Myocyte (in vitro differentiated cells): ENCODE results near the gene SPECC1. TPM values are rescaled to one million over a fixed set of nuclear protein-coding genes. Genes with fewer than 3 reads are reported as not detected.
"Not testable (repeated sequence)": the region's sequence is repeated elsewhere in the genome, so short reads cannot be mapped to it uniquely, and the experiment has no call there.

Experiments used
- DNase-seq: peaks from one replicate; pipeline ENCODE4 v3.0.0-alpha.2; 2012; ENCODE audit warnings: low read depth
- total RNA-seq: library from RNA; depleted of rRNA; stranded (reverse); fragments of >200 nt; gene quantifications from 2 replicates; pipeline ENCODE4 v1.2.3, GENCODE V29; 2014

Gene SPECC1
- total RNA-seq, 1 donor from 2014 or later, result 47.0 TPM

DNA sequence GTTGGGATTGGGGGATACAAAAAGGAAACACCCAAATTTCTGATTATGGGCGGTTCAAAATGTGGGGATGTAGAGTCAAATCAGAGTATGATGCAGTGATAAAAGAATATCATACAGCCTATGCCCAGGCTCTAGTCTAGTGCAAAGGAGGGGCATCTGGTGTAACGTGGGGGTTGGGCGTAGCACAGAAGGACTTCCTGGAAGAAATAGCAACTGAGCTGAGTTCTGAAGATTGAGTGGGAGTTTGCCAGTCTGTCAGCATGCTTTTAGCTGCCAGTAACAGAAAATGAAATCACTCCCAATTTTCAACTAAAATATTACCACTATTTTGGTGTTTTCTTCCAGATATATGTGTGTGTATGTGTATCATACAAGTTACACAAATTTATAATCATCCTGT is 196.9 kb downstream of the SPECC1 start:
- DNase-seq, result peak; percentile 47

DNA sequence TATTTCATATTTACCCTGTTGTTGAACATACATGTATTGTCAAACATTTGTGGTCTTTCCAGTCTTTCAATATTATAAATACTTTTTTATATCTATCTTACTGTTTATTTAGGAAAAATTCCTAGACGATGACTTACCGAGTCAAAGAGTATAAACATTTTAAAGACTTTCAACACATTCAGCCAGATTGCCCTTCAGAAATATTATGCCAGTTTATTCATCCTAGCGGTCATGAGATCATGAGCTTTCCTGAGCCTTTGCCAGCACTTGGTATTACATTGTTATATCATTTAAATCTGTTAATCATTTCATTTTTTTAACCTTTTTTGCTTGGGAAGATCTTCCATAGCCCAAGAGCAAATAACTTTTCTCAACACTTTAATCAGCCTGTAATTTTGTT is 197.4 kb downstream of the SPECC1 start:
- peak; percentile 47 for DNase-seq

DNA sequence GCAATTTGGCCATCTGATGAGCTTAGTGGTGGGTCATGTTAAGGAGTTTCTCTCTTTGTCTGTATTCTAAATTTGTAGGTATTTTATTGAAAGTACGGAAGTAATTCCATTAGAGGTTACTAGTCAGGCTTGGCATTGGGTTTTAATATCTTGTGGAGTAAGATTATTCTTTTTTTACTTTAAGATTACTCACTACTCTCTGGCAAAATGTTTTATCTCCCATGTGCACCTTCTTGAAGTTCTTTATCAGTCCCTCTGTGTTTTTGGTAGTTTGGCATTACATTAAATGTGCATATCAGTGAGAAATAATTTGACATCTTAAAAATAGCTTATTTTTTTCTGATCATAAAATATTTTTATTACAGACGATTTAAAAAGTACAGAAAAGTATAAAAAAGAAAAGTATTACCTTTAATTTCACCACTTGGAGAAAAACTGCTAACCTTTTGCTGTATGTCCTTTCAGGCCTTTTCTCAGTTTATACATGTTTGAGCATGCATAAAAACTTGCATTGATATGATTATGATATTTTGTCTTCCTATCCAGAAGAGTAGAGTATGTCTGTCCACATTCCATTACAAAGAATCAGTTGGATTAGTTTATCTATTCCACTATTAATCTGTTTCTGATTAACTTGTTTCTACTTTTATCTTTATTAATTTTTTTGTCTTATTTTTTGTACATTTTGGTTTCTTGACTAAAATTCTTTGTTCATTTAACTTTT is 198.3 kb downstream of the SPECC1 start:
- no peak for DNase-seq

DNA sequence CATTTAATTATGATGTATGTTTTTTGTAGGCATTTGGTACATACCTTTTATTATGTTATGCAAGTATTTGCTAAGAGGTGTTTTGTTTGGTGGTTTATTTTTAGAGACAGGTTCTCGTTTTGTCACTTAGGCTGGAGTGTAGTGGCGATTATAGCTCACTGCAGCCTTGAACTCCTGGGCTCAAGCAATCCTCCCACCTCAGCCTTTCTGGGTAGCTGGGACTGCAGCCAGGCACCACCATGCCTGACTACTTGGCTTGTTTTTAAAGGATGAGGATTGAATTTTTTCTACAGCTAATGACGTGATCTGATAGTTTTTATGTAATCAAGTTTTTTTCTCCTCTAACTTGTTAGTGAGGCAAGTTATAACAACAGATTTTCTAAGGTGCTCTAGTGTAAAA is 199.6 kb downstream of the SPECC1 start:
- no peak for DNase-seq

DNA sequence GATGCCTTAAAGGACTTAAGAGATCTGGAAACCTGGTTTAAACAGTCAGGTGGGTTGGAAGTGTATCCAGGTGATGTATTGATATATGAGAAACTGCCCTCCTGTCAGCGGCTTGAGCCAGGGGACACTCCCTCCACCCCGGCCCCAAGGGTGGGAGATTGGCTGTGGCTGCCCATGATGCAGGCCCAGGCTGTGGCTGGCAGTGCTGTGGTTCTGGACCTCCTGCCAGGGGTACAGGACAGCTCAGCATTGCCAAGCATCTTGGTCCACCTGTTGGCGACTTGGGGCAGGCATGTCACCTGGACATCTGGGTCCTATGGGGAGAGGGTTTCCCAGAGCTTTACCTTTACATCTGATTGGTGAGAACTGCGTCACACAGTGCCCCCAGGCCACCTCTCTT is 201.0 kb downstream of the SPECC1 start:
- DNase-seq, result no peak

DNA sequence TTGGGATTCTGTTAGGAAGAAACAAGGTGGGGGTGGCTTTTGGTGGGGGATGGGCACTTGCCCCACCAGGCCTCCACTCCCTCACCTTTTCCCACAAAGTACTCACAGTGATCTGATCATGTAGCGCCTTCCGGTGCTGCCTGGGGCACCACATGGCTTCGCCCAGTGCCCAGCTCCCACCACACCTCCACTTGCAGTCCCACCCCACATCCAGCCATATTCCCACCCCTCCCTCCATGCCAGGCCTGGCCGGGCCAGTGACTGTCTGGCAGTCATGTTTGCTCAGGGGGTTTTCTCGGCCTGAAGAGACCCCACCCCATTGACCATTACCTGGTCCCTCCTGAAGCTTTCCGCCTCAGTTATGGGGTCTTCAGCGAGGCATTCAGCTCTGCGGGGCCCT is 201.5 kb downstream of the SPECC1 start:
- no peak for DNase-seq

DNA sequence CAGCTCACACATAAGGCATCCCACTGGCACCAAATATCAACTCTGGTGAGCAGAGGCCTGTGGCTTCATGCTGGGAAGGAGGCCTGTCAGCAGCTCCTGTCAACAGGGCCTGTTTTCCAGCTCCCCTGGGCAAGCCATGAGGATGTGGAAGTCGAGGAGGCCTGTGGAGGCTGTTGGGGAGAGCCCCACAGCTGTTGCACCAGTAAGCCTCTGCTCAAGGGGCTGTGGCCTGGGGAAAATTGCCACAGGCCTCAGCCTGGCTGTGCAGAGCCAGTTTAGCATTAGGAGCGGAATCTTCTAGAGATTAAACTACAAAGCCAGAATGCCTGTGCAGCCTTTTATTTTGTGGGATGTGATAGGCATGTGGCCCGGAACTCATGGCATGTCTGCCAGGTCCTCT is 202.1 kb downstream of the SPECC1 start:
- DNase-seq, result peak; percentile 14

DNA sequence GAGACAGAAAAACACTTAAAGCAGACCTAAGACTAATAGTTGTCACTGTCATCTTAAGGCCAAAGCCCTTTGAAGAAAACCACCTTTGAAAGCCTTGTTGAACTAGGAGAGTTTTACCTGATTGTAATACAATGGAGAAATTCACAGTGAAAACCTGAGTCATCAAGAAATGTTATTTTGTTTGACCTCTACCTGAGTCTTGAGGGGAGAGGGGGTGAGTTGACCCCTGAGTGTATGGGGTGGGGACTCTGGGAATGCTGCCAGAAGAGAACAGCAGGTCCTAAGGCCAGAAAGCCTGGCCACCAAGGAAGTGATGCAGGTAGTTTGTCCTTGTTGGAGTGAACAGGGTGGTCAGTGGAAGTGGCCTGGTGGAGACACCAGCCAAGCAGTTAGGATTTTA is 204.3 kb downstream of the SPECC1 start:
- DNase-seq, result no peak

DNA sequence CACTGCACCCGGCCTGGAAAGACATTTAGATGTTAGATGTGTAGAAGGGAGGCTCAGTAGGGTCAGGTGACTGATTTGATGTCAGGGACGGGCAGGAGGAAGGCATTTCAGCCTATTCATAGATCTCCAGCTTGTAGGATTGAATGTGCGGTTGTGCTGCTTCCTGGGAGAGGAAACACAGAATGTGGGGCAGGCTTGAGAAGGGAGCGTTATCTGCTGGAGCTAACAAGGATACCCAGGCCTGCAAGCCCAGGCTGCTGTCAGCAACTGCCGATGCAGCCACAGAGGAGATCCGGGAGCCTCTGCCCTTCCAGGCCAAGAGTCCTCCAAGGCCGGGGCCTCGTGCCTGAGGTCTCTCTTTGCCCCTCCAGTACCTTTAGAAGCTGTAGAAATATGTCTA is 205.6 kb downstream of the SPECC1 start:
- DNase-seq, result no peak

DNA sequence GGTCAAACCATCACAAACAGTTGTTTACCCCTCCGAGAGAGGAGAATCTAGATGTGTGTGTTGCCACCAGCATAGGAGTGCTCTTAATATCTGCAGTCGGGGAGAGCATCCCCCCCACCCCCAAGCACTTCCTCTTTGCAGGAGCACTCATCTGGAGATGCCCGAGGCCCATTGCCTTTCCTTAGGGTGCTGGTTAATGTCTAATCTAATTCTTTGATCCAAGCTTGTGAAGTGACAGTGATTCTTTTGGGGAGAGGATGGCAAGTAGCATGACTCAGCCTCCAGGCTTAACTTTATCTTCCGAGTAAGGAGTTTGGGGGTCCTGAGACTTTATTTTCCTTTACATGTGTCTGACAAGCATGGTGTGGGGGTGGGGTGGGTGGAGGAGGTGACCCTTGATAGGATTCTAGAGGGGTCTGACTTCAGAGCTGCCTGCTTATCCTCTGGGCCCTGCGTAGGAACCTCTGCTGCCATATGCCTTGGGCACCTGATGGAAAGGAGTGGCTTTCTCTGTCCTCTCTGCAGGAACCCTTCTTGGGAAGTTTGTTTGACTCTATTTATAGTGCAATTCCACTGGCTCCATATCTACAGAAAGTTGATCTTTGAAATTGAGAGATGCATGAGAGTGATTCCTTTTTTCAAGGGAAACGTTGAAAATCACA is 207.1 kb downstream of the SPECC1 start:
- no peak for DNase-seq

DNA sequence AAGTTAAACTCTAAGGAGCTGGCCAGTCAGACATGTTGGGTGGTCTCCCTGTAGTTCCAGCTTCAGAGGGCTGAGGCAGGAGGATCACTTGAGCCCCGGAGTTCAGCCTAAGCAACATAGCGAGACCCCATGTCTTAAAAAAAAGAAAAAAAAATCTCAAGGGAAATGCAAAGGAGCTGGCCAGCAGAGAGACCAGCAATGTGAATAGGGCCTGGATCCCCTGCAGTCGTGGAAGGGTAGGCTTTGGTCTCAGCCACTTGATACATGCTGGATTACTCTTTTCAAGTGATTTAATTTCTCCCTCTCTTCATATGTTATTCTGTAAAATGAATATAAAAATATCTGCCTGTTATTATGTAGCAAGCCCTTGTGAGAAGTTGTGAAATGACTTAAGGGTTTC is 207.7 kb downstream of the SPECC1 start:
- no peak for DNase-seq

DNA sequence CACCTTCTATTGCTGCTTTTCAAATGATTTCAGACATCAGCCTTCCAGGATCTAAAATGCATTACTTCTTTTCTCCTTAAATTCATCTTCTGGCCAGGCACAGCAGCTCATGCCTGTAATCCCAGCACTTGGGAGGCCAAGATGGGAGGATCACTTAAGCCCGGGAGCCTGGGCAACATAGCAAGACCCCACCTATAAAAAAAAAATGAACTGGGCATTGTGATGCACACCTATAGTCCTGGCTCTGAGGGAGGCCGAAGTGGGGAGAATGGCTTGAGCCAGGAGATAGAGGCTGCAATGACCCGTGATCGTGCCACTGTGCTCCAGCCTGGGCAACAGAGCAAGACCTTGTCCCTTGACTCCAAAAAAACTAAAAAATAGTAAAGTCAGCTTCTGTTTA is 208.5 kb downstream of the SPECC1 start:
- DNase-seq, result no peak

DNA sequence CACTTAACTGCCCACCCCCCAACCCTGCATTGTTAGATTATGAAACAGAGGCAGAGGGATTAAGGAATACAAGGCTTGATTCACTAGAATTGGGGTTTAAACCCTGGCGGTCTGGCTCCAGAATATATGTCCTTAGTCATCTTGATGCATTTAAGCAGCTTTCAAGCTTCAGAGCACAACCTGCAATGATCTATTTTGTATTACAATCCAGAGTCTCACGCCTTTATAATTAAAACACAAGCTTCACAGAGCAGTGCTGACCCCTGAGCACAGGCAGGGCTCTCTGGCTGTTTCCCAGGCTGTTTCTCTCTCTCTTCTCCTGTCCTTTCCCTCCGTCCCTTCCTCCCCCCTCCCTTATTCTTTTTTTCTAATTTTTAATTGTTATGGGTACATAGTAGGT is 209.1 kb downstream of the SPECC1 start:
- no peak for DNase-seq

DNA sequence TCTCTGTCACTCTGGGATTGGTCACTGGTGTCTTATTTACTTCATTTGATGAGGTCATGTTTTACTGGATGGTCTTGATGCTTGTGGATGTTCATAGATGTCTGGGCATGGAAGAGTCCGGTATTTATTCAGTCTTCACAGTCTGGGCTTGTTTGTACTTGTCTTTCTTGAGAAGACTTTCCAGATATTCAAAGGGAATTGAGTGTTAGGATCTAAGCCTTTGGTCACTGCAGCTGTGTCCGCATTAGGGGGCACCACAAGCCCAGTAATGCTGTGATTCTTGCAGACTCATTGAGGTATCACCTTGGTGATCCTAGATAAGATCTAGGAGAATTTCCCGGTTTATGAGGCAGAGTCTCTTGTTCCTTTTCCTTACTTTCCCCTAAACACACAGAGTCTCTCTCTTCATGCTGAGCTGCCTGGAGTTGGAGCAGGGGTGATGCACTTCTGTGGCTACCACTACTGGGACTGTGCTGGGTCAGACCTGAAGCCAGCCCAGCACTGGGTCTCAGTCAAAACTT is 214.7 kb downstream of the SPECC1 start:
- DNase-seq, result peak; percentile 14

DNA sequence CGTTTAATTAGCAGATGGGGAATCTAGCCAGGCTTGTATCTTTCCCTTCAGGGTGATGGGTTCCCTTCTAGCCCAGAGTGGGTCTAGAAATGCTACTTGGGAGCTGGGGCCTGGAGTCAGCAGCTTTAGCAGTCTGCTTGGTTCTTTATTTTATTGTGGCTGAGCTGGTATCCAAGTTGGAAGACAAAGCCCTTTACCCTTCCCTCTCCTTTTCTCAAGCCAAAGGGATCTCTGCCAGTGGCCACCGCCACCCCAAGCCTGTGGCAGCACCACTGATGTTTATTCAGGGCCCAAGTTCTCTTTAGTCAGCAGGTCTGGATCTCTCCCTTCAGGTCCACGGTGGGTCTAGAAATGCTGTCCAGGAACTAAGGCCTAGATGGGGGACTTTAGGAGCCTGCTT is 215.2 kb downstream of the SPECC1 start:
- no peak for DNase-seq

DNA sequence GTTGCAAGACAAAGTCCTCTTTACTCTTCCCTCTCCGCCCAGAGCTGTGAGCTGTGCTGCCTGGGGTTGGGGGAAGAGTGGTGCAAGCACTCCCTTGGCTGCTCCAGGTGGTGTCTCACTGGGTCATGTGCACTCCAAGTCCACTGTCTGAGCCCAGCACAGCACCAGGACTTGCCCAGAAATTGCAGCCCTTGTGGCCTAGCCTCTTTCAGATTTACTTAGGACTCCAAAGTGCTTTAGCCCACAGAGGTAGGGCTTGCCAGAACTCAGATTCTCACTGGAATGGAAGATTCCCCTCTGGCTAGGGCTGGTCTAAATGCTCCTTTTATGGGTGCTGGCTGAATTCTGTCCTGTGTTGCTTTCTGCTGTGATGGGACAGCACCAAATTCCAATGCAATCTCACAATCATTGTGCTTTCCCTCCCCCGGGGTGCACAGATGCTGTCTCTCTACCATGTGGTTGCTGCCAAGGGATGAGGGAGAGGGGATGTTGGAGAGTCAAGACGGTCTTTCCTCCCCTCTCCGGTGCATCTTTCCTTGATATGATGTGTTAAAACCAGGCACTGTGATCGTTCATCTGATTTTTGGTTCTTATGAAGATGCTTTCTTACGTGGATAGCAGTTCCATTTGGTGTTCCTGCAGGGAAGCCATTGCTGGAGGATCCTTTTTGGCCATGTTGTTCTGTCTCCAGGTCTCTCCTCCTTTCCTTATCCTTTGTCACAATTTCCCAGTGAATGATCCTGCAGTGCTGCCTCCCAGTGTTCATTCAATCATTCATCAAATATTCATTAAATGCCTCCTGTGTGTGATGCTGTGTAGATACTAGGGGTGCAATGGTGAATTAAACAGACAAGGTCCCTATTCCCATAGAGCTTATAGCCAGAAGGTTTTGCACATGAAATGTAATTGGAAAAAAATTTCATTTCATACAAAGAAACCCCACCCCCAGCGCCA is 216.3 kb downstream of the SPECC1 start:
- peak; percentile 19 for DNase-seq

DNA sequence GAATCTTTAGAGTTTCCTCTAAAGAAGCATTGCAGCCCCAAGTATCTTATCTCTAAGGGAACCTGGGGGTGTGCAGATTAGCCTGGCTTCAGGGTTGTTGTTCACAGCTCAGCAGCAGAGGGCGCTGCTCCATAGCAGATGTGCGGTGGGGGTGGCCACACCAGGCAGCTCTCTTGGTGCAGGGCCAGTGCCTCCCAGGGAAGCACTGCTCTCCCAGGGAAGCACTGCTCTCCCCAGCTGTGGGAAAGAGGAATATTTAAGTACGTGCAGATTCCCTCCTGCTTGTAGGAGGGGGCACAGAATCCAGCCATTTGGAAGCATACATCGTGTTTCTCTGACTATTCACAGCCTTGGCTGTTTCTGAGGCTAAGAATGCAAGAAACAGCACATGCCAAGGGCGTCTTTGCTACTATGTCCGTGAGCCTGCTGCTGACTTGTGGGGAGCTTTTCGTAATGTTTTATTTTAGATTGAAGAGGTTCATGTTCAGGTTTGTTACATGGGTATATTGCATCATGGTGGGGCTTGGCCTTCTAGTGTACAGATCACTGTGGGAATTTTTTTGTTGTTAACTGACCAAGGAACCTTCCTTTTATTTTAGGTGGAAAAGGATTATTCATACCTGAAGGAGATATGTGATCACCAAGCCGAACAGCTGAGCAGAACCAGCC is 217.8 kb downstream of the SPECC1 start:
- peak; percentile 87 for DNase-seq

DNA sequence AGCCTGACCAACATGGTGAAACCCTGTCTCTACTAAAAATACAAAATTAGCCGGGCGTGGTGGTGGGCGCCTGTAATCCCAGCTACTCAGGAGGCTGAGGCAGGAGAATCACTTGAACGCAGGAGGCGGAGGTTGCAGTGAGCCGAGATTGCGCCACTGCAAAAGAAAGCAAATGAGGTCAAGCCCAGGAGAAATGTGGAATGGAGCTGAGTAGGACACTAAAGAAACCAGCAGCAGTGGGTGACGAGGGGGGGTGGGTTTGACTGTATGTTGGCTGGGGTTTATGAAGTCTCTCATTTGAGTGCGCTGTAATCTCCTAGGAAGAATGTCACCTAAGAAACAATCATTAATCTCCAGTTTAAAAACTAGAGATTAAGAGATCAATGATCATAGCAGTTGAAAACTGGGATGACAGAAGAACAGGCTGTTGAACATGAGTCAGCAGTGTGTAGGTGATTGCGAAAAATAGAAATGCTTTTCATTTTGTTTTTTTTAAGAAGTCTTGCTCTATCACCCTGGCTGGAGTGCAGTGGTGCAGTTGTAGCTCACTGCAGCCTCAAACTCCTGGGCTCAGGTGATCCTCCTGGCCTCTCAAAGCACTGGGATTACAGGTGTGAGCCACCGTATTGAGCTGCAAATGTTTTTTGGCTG is 218.7 kb downstream of the SPECC1 start:
- not testable (repeated sequence) for DNase-seq

DNA sequence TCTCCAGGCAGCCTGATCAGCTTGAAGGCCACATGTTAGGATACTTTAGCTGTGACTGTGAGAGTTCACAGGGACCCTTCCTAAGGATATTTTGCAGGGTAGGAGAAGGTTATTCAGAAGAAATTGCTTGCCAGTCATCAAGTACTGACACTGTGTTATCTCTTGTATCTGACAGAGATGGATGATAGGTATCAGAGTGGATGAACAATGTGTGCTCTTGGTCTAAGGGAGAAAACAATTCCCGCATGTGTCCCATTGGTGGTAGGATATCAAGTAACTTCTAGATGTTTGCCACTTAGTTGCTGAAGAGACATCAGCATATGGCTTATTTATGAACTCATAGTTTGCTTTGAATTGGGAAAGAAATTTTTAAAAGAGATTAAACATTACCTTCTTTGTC is 219.3 kb downstream of the SPECC1 start:
- DNase-seq, result peak; percentile 21

DNA sequence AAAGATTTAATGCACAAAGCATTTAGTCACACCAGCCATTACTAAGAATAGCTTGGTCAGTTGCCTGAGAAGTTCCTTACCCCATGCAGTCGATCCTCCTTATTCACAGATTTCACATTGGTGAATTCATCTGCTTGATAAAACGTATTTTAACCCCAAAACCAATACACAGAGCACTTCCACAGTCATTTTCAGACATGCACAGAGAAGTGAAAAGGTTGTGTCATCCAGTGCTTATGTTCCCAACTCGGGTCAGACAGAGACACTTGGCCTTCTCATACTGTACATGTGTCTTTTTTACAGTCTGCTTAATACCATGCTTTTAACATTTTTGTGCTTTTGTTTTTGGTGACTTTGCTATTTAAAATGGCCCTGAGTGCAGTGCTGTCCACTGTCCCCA is 219.7 kb downstream of the SPECC1 start:
- DNase-seq, result peak; percentile 21

DNA sequence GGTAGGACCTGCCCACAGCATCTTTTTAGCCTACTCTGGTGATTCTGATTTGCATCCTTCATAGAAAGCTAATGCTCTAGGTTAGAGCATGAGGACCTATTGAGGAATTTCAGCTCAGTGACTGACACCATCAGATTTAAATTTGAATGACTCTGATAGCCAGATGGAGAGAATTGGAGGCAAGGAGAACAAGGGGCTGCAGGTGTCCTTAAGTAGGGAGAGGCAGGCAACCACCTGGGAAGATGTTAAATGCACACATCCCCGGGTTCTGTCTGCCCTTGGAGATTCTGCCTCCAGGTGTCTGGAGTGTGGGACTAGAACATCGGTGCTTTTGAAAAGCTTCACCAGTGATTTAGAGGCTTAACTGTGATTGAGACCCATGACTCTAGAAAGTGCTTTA is 221.8 kb downstream of the SPECC1 start:
- no peak for DNase-seq
